OCI-M1 (cell line): ENCODE results near the gene PIH1D1.

Experiments used
- DNase-seq: peaks from one replicate; lab custom pipeline; 2025; lab: John Stamatoyannopoulos, UW

The PIH1D1 gene

DNA sequence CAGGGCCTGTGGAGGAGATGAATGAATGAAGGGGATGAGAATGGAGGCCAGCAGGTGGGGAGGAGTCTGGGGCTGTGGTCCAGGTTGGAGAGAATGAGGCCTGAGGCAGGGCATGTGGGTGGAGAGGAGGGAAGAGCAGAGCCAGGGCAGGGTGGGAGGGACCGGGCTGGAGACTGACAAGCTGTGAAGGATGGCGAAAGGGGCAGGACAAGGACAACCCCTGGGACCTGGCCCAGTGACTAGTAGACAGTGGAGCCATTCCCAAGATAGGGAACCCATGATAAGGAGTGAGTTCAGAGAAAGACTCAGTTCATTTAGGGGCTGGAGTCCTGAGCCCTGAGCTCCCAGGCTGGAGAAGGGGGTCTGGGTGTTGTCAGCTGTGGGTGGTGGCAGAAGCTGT lies 31.4 kb downstream of the PIH1D1 start:
- DNase-seq: no peak

DNA sequence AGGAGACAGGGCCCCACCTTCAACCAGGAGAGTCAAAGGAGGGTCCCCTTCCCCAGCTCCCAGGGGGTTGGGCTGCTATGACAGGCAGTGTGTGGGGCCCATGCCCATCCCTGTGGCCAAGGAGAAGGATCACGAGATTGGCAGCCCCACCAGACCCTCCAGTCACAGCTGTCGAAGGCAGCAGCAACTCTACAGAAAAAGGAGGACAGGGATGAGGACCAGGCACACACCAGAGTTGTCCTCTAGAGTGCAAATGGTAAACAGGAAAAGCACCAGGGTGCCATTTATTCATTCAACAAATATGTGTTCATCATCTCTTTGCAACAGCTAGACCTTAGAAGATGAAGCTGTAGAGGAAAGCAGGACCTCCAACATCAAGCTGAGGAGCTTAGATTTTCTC lies 32.4 kb downstream of the PIH1D1 start:
- no peak for DNase-seq

- no peak for DNase-seq
Measured at GRCh38 chr19:49418511-49418910, 33.1 kb downstream of the PIH1D1 start.

DNA sequence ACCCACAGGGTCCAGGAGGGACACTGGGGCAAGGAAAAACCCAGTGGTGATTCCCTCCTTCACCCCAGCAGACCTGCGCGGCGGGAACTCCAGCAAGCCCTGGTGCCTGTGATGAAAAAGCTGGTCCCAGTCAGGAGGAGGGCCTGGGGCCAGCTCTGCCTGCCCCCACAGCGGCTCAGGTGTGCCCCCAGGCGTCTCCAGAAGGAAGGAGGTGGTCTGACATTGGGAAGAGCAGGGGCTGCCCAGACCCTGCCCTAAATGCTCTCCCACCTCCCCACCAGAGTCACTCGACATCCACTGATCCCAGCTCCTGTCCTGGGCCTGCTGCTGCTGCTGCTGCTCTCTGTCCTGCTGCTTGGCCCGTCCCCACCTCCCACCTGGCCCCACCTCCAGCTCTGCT lies 34.5 kb downstream of the PIH1D1 start:
- DNase-seq: no peak

- DNase-seq: no peak
Measured at GRCh38 chr19:49415810-49416200, 35.8 kb downstream of the PIH1D1 start.

GRCh38 chr19:49415102-49415809 lies 36.4 kb downstream of the PIH1D1 start:
- DNase-seq: no peak

- DNase-seq: no peak
Measured at GRCh38 chr19:49414256-49414655, 37.4 kb downstream of the PIH1D1 start.

- no peak for DNase-seq
Measured at GRCh38 chr19:49413348-49413747, 38.3 kb downstream of the PIH1D1 start.

DNA sequence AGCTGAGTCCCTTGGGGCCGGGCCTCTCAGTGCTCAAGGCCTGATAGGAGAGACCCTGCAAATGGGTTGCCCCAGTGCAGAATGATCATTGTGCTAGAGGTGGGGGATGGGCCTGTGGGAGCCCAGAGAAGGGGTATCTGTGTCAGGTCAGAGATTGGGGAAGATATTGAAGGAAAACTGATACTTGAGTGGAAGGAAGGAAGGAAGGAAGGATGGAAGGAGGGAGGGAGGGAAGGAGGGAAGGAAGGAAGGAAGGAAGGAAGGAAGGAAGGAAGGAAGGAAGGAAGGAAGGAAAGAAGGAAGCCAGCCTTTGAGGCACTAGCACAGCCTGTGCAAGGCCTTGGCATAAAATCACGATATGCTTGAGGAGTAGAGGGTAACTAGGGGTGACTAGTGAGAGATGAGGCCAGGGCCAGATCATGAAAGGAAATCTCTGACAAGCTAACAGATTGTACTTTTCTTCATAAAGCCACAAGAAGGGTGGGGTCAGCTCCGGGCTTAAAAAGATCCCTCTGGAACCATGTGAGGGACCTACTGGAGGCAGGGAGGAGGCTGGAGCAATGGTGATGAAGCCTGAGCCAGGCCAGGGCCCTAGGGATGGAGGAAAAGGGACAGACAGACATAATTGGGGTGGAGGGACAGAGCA lies 39.8 kb downstream of the PIH1D1 start:
- DNase-seq: no peak

DNA sequence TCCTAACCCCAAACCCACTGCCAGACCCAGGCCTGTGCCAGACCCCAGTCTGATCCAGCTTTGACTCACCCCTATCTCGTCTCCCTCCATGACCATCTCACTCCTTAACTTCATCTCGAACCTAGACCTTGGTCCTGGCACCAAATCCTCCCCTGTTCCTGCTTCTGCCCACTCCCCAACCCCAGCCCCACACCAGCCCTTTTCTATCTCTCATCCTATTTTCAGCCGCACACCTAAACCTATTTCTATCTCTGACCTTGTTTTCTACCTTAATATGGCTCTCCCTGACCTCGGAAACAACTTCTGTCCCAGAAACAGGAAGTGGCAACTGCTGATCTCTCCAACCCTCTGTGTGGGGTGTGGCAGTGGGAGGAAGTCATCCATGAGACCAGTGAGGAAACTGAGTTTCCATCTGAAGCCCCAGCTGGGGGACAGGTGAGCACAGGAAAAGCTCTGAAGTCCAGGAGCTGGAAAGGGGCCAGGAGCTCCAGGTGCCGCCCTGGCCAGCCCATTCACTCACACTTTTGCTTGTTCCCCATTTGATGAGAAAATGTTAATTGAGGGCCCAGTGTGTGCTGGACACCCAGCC lies 42.1 kb downstream of the PIH1D1 start:
- DNase-seq: peak; percentile 79

- DNase-seq: no peak
Measured at GRCh38 chr19:49408816-49409440, 42.7 kb downstream of the PIH1D1 start.

DNA sequence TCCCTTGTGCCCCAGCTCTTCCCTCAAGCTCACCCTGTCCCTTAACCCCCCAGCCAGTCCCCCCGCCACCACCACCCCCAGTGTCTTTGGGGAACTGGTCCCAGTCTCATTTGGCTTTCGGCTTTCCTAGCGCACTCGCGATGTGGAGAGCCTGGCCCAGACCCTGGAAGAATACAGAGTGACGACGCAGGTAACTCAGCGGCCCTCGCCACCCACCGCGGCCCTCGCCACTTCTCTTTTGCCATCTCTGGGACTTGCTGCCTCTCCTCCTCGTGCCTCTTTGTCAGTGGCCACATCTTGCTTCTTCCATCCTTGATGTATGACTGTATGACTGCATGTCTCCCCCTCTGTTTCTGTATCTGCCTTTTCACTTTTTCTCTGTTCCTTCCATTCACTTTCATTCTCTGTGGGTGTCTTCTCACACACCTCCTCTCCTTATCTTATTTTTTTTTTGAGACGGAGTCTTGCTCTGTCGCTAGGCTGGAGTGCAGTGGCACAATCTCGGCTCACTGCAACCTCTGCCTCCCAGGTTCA lies 44.1 kb downstream of the PIH1D1 start:
- no peak for DNase-seq

DNA sequence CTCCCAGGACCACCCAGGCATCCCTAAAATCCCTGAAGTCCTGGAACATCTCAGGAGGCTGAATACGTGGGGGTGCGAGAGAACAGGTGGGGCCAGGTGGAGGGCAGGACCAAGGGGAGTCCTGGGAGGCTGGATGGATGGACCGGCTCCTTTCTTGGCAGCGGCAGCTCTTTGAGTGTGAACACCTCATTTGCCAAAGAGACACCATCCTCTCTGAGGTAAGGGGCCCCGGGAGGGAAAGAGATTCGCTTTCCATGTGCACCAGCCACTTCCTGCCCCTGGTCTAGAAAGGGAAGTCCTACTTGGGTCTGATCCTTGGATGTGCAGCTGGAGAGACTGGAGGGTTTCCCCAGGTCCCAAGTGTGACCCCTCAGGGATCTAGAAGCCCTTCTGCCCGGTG lies 44.5 kb downstream of the PIH1D1 start:
- DNase-seq: no peak

DNA sequence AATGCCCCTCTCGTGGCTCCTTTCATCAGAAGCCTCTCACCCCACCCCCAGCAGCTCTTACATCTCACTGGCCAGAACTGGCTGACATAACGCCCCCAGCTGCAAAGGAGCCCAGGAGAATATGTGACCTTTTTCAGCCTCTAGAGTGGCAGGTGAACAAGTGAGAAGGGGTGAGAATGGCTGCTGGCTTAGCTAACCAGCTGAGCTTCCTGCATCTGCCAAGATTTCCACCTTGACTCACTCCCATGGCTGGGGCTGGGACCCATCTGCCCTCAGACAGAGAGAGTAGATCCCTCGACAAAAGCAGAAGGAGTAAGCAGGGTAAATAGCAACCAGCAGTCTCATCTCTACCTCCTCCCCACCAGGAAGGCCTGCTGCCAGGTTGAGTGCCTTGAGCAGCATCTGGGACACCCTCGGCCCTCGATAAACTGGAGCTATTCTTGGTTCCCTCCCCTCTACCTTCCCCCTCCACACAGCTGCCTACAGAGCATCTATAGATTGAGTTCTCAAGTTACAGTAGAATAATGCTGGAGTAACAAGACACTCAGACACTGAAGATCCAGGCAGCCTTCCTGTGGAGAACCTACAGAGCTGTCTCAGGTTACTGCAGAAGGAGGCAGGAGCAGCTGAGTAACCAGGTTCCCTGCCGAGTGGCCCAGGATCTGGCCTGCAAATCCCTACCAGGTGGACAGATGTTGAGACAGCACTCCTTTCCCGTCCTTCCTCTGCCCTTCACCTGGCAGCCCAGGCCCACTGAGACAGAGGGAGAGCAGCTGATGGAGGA lies 48.0 kb downstream of the PIH1D1 start:
- no peak for DNase-seq

- no peak for DNase-seq
Measured at GRCh38 chr19:49400029-49400428, 51.6 kb downstream of the PIH1D1 start.

- no peak for DNase-seq
Measured at GRCh38 chr19:49398931-49399330, 52.7 kb downstream of the PIH1D1 start.

DNA sequence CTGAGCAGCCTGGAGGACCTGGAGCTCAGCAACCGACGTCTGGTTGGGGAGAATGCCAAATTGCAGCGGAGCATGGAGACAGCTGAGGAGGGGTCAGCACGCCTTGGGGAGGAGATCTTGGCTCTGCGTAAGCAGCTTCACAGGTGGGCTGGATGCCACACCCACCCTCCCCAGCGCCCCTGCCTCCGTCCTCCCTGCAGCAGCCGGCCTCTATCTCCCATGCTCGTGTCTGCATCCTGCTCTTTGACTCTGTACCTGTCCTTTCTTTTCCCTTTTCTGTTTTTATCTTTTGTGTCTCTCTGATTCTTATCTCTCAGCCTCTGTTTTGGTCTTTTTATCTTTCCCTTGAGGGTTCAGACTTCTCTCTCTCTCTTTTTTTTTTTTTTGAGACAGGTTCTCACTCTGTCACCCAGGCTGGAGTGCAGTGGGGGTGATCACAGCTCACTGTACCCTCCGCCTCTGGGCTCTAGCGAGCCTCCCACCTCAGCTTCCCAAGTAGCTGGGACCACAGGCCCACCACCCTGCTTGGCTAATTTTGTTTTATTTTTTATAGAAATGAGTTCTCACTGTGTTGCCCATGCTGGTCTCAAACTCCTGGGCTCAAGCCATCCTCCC lies 53.5 kb downstream of the PIH1D1 start:
- no peak for DNase-seq

DNA sequence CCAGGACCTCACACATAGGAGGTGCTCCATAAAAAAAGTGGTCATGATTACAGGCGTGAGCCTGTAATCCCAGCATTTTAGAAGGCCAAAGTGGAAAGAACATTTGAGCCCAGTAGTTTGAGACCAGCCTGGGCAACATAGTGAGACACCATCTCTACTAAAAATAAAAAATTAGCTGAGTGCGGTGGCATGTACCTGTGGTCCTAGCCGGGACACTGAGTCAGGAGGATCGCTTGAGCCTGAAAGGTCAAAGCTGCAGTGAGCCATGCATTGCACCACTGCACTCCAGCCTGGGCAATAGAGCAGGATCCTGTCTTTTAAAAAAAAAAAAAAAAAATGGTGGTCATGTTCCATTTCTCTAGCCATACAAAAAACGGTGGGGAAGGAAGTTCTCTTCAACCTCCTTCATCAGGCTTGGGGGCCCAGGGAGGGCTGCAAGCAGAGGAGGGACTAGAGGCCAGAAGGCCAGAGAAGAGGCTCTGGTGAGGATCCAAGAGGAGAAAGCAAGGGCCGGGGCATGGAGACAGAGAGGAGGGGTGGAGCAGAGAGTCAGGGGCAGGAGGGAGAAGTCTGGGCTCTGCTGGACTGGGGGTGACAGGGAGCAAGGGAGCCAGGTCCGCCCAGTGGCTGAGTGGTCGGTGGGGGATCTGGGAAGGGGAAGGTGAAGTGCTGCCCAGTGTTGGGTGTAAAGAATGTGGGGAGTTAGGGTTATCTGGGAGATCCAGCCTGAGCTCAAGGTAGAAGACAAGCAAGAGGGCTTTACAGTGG lies 54.7 kb downstream of the PIH1D1 start:
- DNase-seq: no peak
